ENCODE data around the gene LRRC51. TPM values are rescaled to one million over a fixed set of nuclear protein-coding genes. Genes with fewer than 3 reads are reported as not detected.

LRRC51 gene
- total and polyA plus RNA-seq, 7 donors = 3.2 to 14.8 (median 7.3) TPM

GRCh38 chr11:72070491-72070890 lies 10.2 kb upstream of the LRRC51 start:
- H3K4me1 ChIP-seq = peaks cover 0 to 63% (median 52%) of the 10 kb centered on the region in 4 donors

GRCh38 chr11:72072348-72072747 lies 8.3 kb upstream of the LRRC51 start:
- Histone ChIP-seq H3K4me1 (peaks cover 0 to 49% (median 40%) of the 10 kb centered on the region in 4 donors), H3K36me3 (no peaks in the 10 kb centered on the region), H3K4me3 (no peak overlapping the region), H3K27me3 (no peaks in the 10 kb centered on the region), H3K9me3 (no peaks in the 10 kb centered on the region), H3K27ac (peak overlapping the region in 3 of 4 donors; percentile 27 to 63 (median 57))
- DNase-seq = no peak
- intact Hi-C loops (cut with DNase I) = no loop called here
- WGBS, 2 donors = 65 to 72% methylated on average over 3 of the region's 3 CpGs
- TF ChIP-seq EP300 (IDR thresholded peaks at IDR 0.05) = no peak

More at GRCh38 chr11:72070491-72070890, 10.2 kb upstream of the LRRC51 start:
- intact Hi-C loops (cut with DNase I) = no loop called here
- Histone ChIP-seq H3K36me3 (no peaks in the 10 kb centered on the region), H3K9me3 (no peaks in the 10 kb centered on the region), H3K4me3 (no peak overlapping the region), H3K27me3 (no peaks in the 10 kb centered on the region), H3K27ac (peak overlapping the region; percentile 78 to 83 (median 80))
- no peak for DNase-seq
- TF ChIP-seq POLR2AphosphoS5 (IDR thresholded peaks at IDR 0.05) (no peak), POLR2A (IDR thresholded peaks at IDR 0.05) (no peak), CTCF (IDR thresholded peaks at IDR 0.05) (no peak), EP300 (IDR thresholded peaks at IDR 0.05) (no peak)
- WGBS, 2 donors = 93 to 94% methylated on average over 7 of the region's 7 CpGs

GRCh38 chr11:72075109-72075508 lies 5.5 kb upstream of the LRRC51 start:
- no peak for TF ChIP-seq POLR2AphosphoS5 (IDR thresholded peaks at IDR 0.05)
- TF ChIP-seq POLR2A (IDR thresholded peaks at IDR 0.05) = no peak
- no peak for TF ChIP-seq EP300 (IDR thresholded peaks at IDR 0.05)
- no peak for TF ChIP-seq CTCF (IDR thresholded peaks at IDR 0.05)
- Histone ChIP-seq H3K36me3 (no peaks in the 10 kb centered on the region), H3K4me3 (no peak overlapping the region), H3K4me1 (peaks cover 0 to 39% (median 30%) of the 10 kb centered on the region in 4 donors), H3K27me3 (no peaks in the 10 kb centered on the region), H3K27ac (peak overlapping the region in 3 of 4 donors; percentile 9 to 48 (median 21)), H3K9me3 (no peaks in the 10 kb centered on the region)
- intact Hi-C loops (cut with DNase I) = no loop called here
- no peak for DNase-seq
- WGBS, 2 donors = 86 to 100% methylated on average over 1 of the region's 1 CpG

- TF ChIP-seq EP300 (IDR thresholded peaks at IDR 0.05) (no peak), POLR2AphosphoS5 (IDR thresholded peaks at IDR 0.05) (no peak), CTCF (IDR thresholded peaks at IDR 0.05) (no peak), POLR2A (IDR thresholded peaks at IDR 0.05) (no peak)
- no peaks in the 10 kb centered on the region for H3K9me3 ChIP-seq
- intact Hi-C loops (cut with DNase I) = no loop called here
- 84 to 93% methylated on average over 4 of the region's 4 CpGs for WGBS, 2 donors
- no peaks in the 10 kb centered on the region for H3K36me3 ChIP-seq
- H3K4me3 ChIP-seq = no peak overlapping the region
- H3K27ac ChIP-seq = peak overlapping the region in 2 of 4 donors; percentile 9 to 48
- H3K4me1 ChIP-seq = peaks cover 0 to 33% (median 24%) of the 10 kb centered on the region in 4 donors
- no peaks in the 10 kb centered on the region for H3K27me3 ChIP-seq
- DNase-seq = no peak
Measured at GRCh38 chr11:72075756-72076155, 4.9 kb upstream of the LRRC51 start.

GRCh38 chr11:72078477-72078876 lies 2.2 kb upstream of the LRRC51 start:
- H3K27ac ChIP-seq = peak overlapping the region; percentile 91 to 94 (median 92)
- DNase-seq = no peak
- TF ChIP-seq EP300 (IDR thresholded peaks at IDR 0.05) (no peak), POLR2A (IDR thresholded peaks at IDR 0.05) (no peak), CTCF (IDR thresholded peaks at IDR 0.05) (no peak), POLR2AphosphoS5 (IDR thresholded peaks at IDR 0.05) (no peak)
- WGBS, 2 donors = 79 to 85% methylated on average over 6 of the region's 6 CpGs
- H3K36me3 ChIP-seq = no peaks in the 10 kb centered on the region
- intact Hi-C loops (cut with DNase I) = no loop called here
- peaks cover 0 to 26% (median 23%) of the 10 kb centered on the region in 4 donors for H3K4me1 ChIP-seq
- no peaks in the 10 kb centered on the region for H3K9me3 ChIP-seq
- H3K27me3 ChIP-seq = no peaks in the 10 kb centered on the region
- no peak overlapping the region for H3K4me3 ChIP-seq

Data from sigmoid colon (tissue), 7 donors.